H9 (cell line): Measurements from ENCODE around the gene MYMX. TPM values are rescaled to one million over a fixed set of nuclear protein-coding genes. Genes with fewer than 3 reads are reported as not detected.

Source experiments
- DNase-seq: peaks from one replicate; pipeline ENCODE4 v3.0.0-alpha.2; 2017
- H2AFZ ChIP-seq: one replicate; pipeline ENCODE4 v1.6.1; 2013; ENCODE audit warnings: mild to moderate bottlenecking, low read length, control low read depth, moderate library complexity
- H2AK5ac ChIP-seq: 2 replicates; pipeline ENCODE4 v1.6.1; 2013; ENCODE audit warnings: low read length, control low read depth, mixed read lengths; ENCODE audit not compliant: insufficient read length
- H2BK120ac ChIP-seq: one replicate; pipeline ENCODE4 v1.6.1; 2013; ENCODE audit warnings: low read depth, mild to moderate bottlenecking, low read length, control low read depth, inconsistent platforms; ENCODE audit not compliant: poor library complexity, severe bottlenecking
- H2BK12ac ChIP-seq: 2 replicates; pipeline ENCODE4 v1.6.1; 2013; ENCODE audit warnings: low read length, control low read depth, mixed read lengths, low read depth; ENCODE audit not compliant: insufficient read length
- H2BK15ac ChIP-seq: 2 replicates; pipeline ENCODE4 v1.6.1; 2013; ENCODE audit warnings: low read depth, low read length, control low read depth
- H2BK20ac ChIP-seq: one replicate; pipeline ENCODE4 v1.6.1; 2013; ENCODE audit warnings: low read depth, mild to moderate bottlenecking, low read length, control low read depth, inconsistent platforms; ENCODE audit not compliant: poor library complexity, severe bottlenecking
- H2BK5ac ChIP-seq: 2 replicates; pipeline ENCODE4 v1.6.1; 2013; ENCODE audit warnings: low read length, control low read depth, mixed read lengths; ENCODE audit not compliant: insufficient read length
- H3K14ac ChIP-seq: 2 replicates; pipeline ENCODE4 v1.6.1; 2013; ENCODE audit warnings: low read length, control low read depth; ENCODE audit not compliant: insufficient read depth
- H3K18ac ChIP-seq: 2 replicates; pipeline ENCODE4 v1.6.1; 2013; ENCODE audit warnings: low read depth, mild to moderate bottlenecking, mixed read lengths, low read length, control low read depth; ENCODE audit not compliant: insufficient read length
- H3K23ac ChIP-seq: 2 replicates; pipeline ENCODE4 v1.6.1; 2013; ENCODE audit warnings: low read length, control low read depth, mixed read lengths, low read depth; ENCODE audit not compliant: insufficient read length
- H3K23me2 ChIP-seq: 2 replicates; pipeline ENCODE4 v1.6.1; 2013; ENCODE audit warnings: low read depth, mild to moderate bottlenecking, mixed read lengths, low read length, control low read depth; ENCODE audit not compliant: insufficient read length, poor library complexity, severe bottlenecking
- H3K27ac ChIP-seq: 2 replicates; pipeline ENCODE4 v1.5.1; 2013; ENCODE audit warnings: low read length, control low read depth, mixed read lengths, low read depth; ENCODE audit not compliant: insufficient read length
- H3K27me3 ChIP-seq: 2 replicates; pipeline ENCODE4 v1.6.1; 2013; ENCODE audit warnings: low read length, control low read depth, inconsistent platforms; ENCODE audit not compliant: insufficient read depth
- H3K4ac ChIP-seq: 2 replicates; pipeline ENCODE4 v1.6.1; 2013; ENCODE audit warnings: low read depth, mild to moderate bottlenecking, control low read depth, inconsistent platforms, low read length, moderate library complexity
- H3K4me1 ChIP-seq: 2 replicates; pipeline ENCODE4 v1.6.1; 2013; ENCODE audit warnings: low read length, control low read depth, inconsistent platforms; ENCODE audit not compliant: insufficient read depth
- H3K4me2 ChIP-seq: 2 replicates; pipeline ENCODE4 v1.6.1; 2013; ENCODE audit warnings: low read length, control low read depth, mixed read lengths; ENCODE audit not compliant: insufficient read length, insufficient read depth
- H3K56ac ChIP-seq: 2 replicates; pipeline ENCODE4 v1.6.1; 2013; ENCODE audit warnings: low read depth, mild to moderate bottlenecking, mixed read lengths, low read length, control low read depth; ENCODE audit not compliant: insufficient read length
- H3K79me1 ChIP-seq: 2 replicates; pipeline ENCODE4 v1.6.1; 2013; ENCODE audit warnings: low read depth, mild to moderate bottlenecking, moderate library complexity, low read length, control low read depth, inconsistent platforms; ENCODE audit not compliant: insufficient read depth, poor library complexity, severe bottlenecking
- H3K79me2 ChIP-seq: 2 replicates; pipeline ENCODE4 v1.6.1; 2013; ENCODE audit warnings: low read length, control low read depth, inconsistent platforms; ENCODE audit not compliant: insufficient read depth
- H3K9ac ChIP-seq: 2 replicates; pipeline ENCODE4 v1.6.1; 2013; ENCODE audit warnings: low read length, control low read depth, mixed read lengths; ENCODE audit not compliant: insufficient read length; ENCODE audit errors: extremely low read depth
- H3K9me3 ChIP-seq: one replicate; pipeline ENCODE4 v1.6.1; 2013; ENCODE audit warnings: low read depth, low read length, inconsistent platforms; ENCODE audit not compliant: control insufficient read depth
- H3T11ph ChIP-seq: one replicate; pipeline ENCODE4 v1.6.1; 2013; ENCODE audit warnings: mild to moderate bottlenecking, low read length, control low read depth, inconsistent platforms
- H4K20me1 ChIP-seq: one replicate; pipeline ENCODE4 v1.6.1; 2013; ENCODE audit not compliant: control insufficient read depth, insufficient read length, insufficient read depth
- H4K5ac ChIP-seq: 2 replicates; pipeline ENCODE4 v1.6.1; 2013; ENCODE audit warnings: low read depth, mild to moderate bottlenecking, mixed read lengths, low read length, control low read depth; ENCODE audit not compliant: insufficient read length
- H4K8ac ChIP-seq: replicated peaks from 2 replicates; pipeline ENCODE4 v1.6.1; 2013; ENCODE audit warnings: low read length, control low read depth, mixed read lengths, low read depth; ENCODE audit not compliant: insufficient read length
- H4K91ac ChIP-seq: 2 replicates; pipeline ENCODE4 v1.6.1; 2013; ENCODE audit warnings: low read depth, mild to moderate bottlenecking, moderate library complexity, mixed read lengths, low read length, control low read depth; ENCODE audit not compliant: insufficient read length
- H3K27ac Mint-ChIP-seq, 3 experiments: 2 replicates in 2 of 3; 3 replicates in 1 of 3; pipeline ENCODE4 v1.8.0; 2020 to 2021; ENCODE audit warnings: mixed read lengths in 3 of 3, mild to moderate bottlenecking in 1 of 3, moderate library complexity in 1 of 3
- H3K27me3 Mint-ChIP-seq: 2 replicates; pipeline ENCODE4 v1.8.0; 2021; ENCODE audit warnings: low read depth, mild to moderate bottlenecking, moderate library complexity, mixed read lengths
- H3K36me3 Mint-ChIP-seq, 3 experiments: 2 replicates in 2 of 3; 3 replicates in 1 of 3; pipeline ENCODE4 v1.8.0; 2020 to 2021; ENCODE audit warnings: low read depth in 3 of 3, mixed read lengths in 3 of 3; ENCODE audit not compliant: insufficient read depth in 1 of 3
- H3K4me1 Mint-ChIP-seq, 2 experiments: 2 replicates each; pipeline ENCODE4 v1.8.0; 2020; ENCODE audit warnings: mixed read lengths in 2 of 2
- H3K4me3 Mint-ChIP-seq, 2 experiments: 2 replicates in 1 of 2; 3 replicates in 1 of 2; pipeline ENCODE4 v1.8.0; 2020 to 2021; ENCODE audit warnings: mild to moderate bottlenecking in 2 of 2, mixed read lengths in 2 of 2, moderate library complexity in 1 of 2
- H3K9me3 Mint-ChIP-seq, 2 experiments: 2 replicates in 1 of 2; 3 replicates in 1 of 2; pipeline ENCODE4 v1.8.0; 2020; ENCODE audit warnings: mild to moderate bottlenecking in 2 of 2, mixed read lengths in 2 of 2, moderate library complexity in 1 of 2
- WGBS: extraction: QIAGEN DNeasy Blood & Tissue Kit; methylation state at CpG from one replicate; pipeline ENCODE4 v1.1.7; 2013; ENCODE audit warnings: missing lambda C conversion rate, low lambda C conversion rate, mixed read lengths; ENCODE audit not compliant: insufficient read length; ENCODE audit errors: extremely low coverage; 5-methylcytosine and 5-hydroxymethylcytosine counted together
- total RNA-seq: library from RNA; stranded (reverse); gene quantifications from 2 replicates; pipeline ENCODE4 v1.2.1, GENCODE V29; 2021
- TF ChIP-seq, protein P1 (sequence below): fragments of 200-600 bp; sonication (generic); conservative IDR thresholded peaks from 3 replicates; pipeline ENCODE4 v1.8.0; 2021; ENCODE audit warnings: antibody characterized with exemption, mild to moderate bottlenecking

MYMX gene
- total RNA-seq, 1 experiment from 2014 or later, result 1.1 TPM

DNA sequence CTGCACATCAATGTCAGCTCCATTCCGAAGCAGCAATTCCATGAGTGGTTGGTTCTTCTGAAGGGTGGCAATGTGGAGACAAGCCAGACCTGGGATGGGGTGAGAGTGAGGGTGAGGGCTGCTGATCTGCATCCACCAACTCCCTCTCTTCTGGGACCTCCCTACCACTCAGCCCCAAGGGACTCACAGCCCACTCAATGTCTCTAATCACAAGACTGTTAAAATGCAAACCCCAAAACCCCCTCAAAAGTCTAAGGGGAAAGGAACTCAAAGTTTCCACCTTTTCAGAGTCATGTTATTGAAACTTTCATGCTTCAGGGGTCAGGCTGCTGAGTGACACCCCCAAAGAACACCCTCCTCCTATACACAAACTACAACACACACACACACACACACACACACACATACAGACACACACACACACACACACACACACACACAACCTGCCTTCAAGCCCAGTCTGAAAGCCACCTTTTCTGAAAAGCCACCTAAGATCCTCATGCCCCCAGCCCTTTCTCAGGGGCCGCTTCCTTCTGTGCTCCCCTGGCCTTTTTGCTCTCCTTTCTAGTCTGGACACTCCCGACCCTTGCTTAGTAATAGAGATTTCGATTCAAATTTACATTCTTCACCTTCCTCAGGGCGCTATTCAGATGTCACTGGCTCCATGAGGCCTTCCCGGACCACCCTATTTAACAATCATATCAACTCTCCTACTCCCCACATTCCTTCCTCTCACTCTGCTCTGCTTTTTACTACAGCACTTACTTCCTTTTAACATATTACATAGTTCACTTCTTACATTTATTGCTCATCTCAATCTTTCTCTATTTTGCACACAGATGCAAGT is 43.9 kb downstream of the MYMX start:
- H3K9ac ChIP-seq, result no peak overlapping the region
- no peak overlapping the region for H4K91ac ChIP-seq
- H3T11ph ChIP-seq, result no peak overlapping the region
- no peaks in the 10 kb centered on the region for H4K20me1 ChIP-seq
- Mint-ChIP-seq H3K27ac (no peak overlapping the region), H3K27me3 (peaks cover 15% of the 10 kb centered on the region), H3K4me3 (no peak overlapping the region; a peak in 1 of 5 replicates), H3K9me3 (no peaks in the 10 kb centered on the region; a peak in 1 of 5 replicates), H3K4me1 (peaks cover 44% of the 10 kb centered on the region in 2 experiments), H3K36me3 (peaks cover 0 to 23% (median 10%) of the 10 kb centered on the region in 3 experiments; a peak in 6 of 7 replicates)
- DNase-seq, result no peak
- no peaks in the 10 kb centered on the region for H3K79me1 ChIP-seq
- H3K4me2 ChIP-seq, result no peak overlapping the region
- H3K23ac ChIP-seq, result no peak overlapping the region
- H3K9me3 ChIP-seq, result no peaks in the 10 kb centered on the region
- H4K5ac ChIP-seq, result no peak overlapping the region
- H3K4ac ChIP-seq, result no peak overlapping the region
- no peak overlapping the region for H3K14ac ChIP-seq
- no peak overlapping the region for H2AK5ac ChIP-seq
- no peaks in the 10 kb centered on the region; the same call in 1 of the 2 replicates for H3K4me1 ChIP-seq
- no peaks in the 10 kb centered on the region for H3K27me3 ChIP-seq
- H4K8ac ChIP-seq, result no peak overlapping the region
- no peak overlapping the region for H3K18ac ChIP-seq
- H2BK12ac ChIP-seq, result no peak overlapping the region
- H2BK120ac ChIP-seq, result no peak overlapping the region
- H2AFZ ChIP-seq, result no peak overlapping the region
- no peak overlapping the region for H2BK5ac ChIP-seq
- no peaks in the 10 kb centered on the region for H3K79me2 ChIP-seq
- TF ChIP-seq, protein P1, sequence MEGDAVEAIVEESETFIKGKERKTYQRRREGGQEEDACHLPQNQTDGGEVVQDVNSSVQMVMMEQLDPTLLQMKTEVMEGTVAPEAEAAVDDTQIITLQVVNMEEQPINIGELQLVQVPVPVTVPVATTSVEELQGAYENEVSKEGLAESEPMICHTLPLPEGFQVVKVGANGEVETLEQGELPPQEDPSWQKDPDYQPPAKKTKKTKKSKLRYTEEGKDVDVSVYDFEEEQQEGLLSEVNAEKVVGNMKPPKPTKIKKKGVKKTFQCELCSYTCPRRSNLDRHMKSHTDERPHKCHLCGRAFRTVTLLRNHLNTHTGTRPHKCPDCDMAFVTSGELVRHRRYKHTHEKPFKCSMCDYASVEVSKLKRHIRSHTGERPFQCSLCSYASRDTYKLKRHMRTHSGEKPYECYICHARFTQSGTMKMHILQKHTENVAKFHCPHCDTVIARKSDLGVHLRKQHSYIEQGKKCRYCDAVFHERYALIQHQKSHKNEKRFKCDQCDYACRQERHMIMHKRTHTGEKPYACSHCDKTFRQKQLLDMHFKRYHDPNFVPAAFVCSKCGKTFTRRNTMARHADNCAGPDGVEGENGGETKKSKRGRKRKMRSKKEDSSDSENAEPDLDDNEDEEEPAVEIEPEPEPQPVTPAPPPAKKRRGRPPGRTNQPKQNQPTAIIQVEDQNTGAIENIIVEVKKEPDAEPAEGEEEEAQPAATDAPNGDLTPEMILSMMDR, result no peak
- no CpG with 5 or more reads among the region's 6 CpGs for WGBS
- H3K23me2 ChIP-seq, result peaks cover 21% of the 10 kb centered on the region
- H3K27ac ChIP-seq, result no peak overlapping the region
- H3K56ac ChIP-seq, result no peak overlapping the region
- H2BK20ac ChIP-seq, result no peak overlapping the region
- H2BK15ac ChIP-seq, result no peak overlapping the region
